EH (cell line): ENCODE results near the gene HNRNPDL.
A peak's percentile ranks its signal among the peaks of the same experiment; 100 is the strongest.
"Not testable (repeated sequence)": the region's sequence is repeated elsewhere in the genome, so short reads cannot be mapped to it uniquely, and the experiment has no call there.

ENCODE experiments used
- DNase-seq: peaks from one replicate; pipeline ENCODE4 v3.0.0-alpha.2; 2015; ENCODE audit warnings: low read depth

The HNRNPDL gene

GRCh38 chr4:82432596-82432995 lies 2.3 kb upstream of the HNRNPDL start:
- DNase-seq = no peak

- no peak for DNase-seq
Measured at GRCh38 chr4:82431831-82432230, 1.6 kb upstream of the HNRNPDL start.

GRCh38 chr4:82430964-82431745 lies 893 bp upstream of the HNRNPDL start:
- peak; percentile 52 for DNase-seq

GRCh38 chr4:82429728-82430192 lies 502 bp downstream of the HNRNPDL start:
- DNase-seq = no peak

GRCh38 chr4:82428969-82429727 lies 1.1 kb downstream of the HNRNPDL start:
- peak; percentile 92 for DNase-seq

- no peak for DNase-seq
Measured at GRCh38 chr4:82428526-82428968, 1.7 kb downstream of the HNRNPDL start.

- DNase-seq = no peak
Measured at GRCh38 chr4:82425478-82425877, 4.8 kb downstream of the HNRNPDL start.

- DNase-seq = peak; percentile 67
Measured at GRCh38 chr4:82423245-82424054, 6.8 kb downstream of the HNRNPDL start.

GRCh38 chr4:82422616-82423015 lies 7.6 kb downstream of the HNRNPDL start:
- DNase-seq = no peak

GRCh38 chr4:82421796-82422560 lies 8.3 kb downstream of the HNRNPDL start:
- no peak for DNase-seq

- no peak for DNase-seq
Measured at GRCh38 chr4:82419451-82419850, 10.8 kb downstream of the HNRNPDL start.

- DNase-seq = no peak
Measured at GRCh38 chr4:82415922-82416365, 14.3 kb downstream of the HNRNPDL start.

GRCh38 chr4:82415061-82415460 lies 15.2 kb downstream of the HNRNPDL start:
- not testable (repeated sequence) for DNase-seq

- no peak for DNase-seq
Measured at GRCh38 chr4:82403725-82404124, 26.5 kb downstream of the HNRNPDL start.

GRCh38 chr4:82402196-82402775 lies 28.0 kb downstream of the HNRNPDL start:
- DNase-seq = no peak

GRCh38 chr4:82401600-82401999 lies 28.7 kb downstream of the HNRNPDL start:
- DNase-seq = no peak

GRCh38 chr4:82398263-82398662 lies 32.0 kb downstream of the HNRNPDL start:
- no peak for DNase-seq

GRCh38 chr4:82397527-82397926 lies 32.7 kb downstream of the HNRNPDL start:
- DNase-seq = no peak

- DNase-seq = no peak
Measured at GRCh38 chr4:82394896-82395295, 35.4 kb downstream of the HNRNPDL start.

- DNase-seq = not testable (repeated sequence)
Measured at GRCh38 chr4:82390061-82390460, 40.2 kb downstream of the HNRNPDL start.

GRCh38 chr4:82388405-82388804 lies 41.9 kb downstream of the HNRNPDL start:
- no peak for DNase-seq
